ENCODE results near the gene RMDN3. TPM values are rescaled to one million over a fixed set of nuclear protein-coding genes. Genes with fewer than 3 reads are reported as not detected.

RMDN3 gene
- total and polyA plus RNA-seq, 2 donors from 2014 or later: 34.9 to 38.2 TPM

DNA sequence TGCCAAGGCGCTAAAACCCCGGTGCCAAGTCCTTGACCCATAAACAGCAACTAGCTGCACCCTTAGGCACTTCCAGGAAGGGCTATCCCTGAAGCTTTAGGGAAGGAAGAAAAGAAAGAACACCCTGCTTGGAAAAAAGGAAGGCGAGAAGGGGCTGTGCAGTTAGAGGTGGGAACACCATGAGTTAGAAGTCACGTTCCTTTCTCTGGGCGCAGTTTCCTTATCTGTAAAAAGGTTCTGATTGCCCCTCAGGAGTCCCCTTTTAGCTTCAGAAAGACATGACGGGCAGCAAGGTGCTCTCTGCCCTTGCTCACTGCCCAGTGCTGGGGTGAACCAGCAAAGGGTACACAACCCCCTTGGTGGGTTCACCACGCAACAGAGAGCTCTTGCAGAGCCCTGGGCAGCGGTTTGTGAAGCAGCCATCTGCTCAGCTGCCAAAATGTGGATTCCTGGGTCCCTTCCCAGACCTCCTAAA, 9.6 kb upstream of the RMDN3 start:
- Histone ChIP-seq H3K9me3 (ENCODE audit: control insufficient read depth in 2 of 3, insufficient read depth in 1 of 3, low read length in 3 of 3) (no peaks in the 10 kb centered on the region), H3K27me3 (ENCODE audit: control insufficient read depth, insufficient read depth, low read length) (no peaks in the 10 kb centered on the region), H3K9ac (ENCODE audit: low read length in 3 of 3) (peak overlapping the region in 2 of 3 donors; percentile 42 to 65), H3K27ac (ENCODE audit: low read depth in 2 of 2, low read length in 2 of 2) (peak overlapping the region; percentile 56 to 86), H3K4me1 (ENCODE audit: control insufficient read depth in 2 of 3, insufficient read depth in 2 of 3, low read depth in 1 of 3, low read length in 3 of 3) (peaks cover 0 to 15% (median 7%) of the 10 kb centered on the region in 3 donors), H3K36me3 (ENCODE audit: control insufficient read depth in 2 of 3, insufficient read depth in 3 of 3, low read length in 3 of 3) (no peaks in the 10 kb centered on the region), H3K4me3 (ENCODE audit: low read length in 3 of 3) (peak overlapping the region; percentile 28 to 74 (median 55))
- TF ChIP-seq, protein P1, sequence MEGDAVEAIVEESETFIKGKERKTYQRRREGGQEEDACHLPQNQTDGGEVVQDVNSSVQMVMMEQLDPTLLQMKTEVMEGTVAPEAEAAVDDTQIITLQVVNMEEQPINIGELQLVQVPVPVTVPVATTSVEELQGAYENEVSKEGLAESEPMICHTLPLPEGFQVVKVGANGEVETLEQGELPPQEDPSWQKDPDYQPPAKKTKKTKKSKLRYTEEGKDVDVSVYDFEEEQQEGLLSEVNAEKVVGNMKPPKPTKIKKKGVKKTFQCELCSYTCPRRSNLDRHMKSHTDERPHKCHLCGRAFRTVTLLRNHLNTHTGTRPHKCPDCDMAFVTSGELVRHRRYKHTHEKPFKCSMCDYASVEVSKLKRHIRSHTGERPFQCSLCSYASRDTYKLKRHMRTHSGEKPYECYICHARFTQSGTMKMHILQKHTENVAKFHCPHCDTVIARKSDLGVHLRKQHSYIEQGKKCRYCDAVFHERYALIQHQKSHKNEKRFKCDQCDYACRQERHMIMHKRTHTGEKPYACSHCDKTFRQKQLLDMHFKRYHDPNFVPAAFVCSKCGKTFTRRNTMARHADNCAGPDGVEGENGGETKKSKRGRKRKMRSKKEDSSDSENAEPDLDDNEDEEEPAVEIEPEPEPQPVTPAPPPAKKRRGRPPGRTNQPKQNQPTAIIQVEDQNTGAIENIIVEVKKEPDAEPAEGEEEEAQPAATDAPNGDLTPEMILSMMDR (IDR thresholded peaks at IDR 0.05; ENCODE audit: borderline replicate concordance, extremely low read depth, insufficient read depth): no peak
- no peak for FAIRE-seq
- peak in 1 of 5 donors; percentile 42 for DNase-seq
- intact Hi-C loops (cut with DNase I): no loop called here

DNA sequence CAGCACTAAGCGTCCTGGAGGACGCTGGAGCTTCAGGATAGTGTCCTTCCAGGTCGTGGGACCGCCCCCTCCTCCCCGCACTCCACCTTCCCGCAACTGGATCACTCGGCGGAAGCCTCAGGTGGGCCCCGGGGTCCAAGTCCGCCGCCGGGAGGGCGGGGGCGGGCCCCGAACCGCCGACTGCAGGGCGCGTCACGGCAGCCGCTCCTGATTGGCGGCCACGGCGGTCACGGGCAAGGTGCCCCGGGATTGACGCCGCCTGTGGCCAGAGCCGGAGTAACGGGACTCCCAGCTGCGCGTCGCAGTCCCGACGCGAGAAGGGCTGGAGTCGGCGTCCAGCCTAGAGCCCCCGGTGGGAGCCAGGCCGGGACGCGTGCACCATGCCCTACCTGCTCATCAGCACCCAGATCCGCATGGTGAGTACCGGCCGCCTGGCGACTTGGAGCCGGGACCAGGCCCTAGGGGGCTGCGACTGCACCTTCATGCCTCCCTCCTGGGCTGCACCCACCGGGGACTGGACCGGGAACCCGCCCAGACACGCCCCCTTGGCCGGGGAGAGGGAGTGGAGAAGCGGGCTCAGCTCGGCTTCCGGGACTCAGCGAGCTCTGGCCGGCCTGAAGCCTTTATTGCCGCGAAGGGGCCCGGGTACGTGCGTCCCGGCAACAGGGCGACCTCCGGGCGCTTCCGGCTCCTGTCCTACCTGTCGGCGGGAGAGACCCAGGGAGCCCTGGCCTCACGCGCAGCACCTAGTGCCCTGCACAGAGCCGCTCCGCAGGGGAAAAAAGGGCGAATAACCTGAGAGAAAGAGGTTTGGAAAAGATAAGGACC, 9.0 kb upstream of the RMDN3 start, which contains the start of gene GCHFR:
Gene GCHFR (plus strand): TSS at position 268 of the 828 bp plus-strand sequence. CDS start 113 bp downstream, at position 381.
- no peaks in the 10 kb centered on the region for H3K36me3 ChIP-seq (ENCODE audit: control insufficient read depth in 2 of 3, insufficient read depth in 3 of 3, low read length in 3 of 3)
- H3K9ac ChIP-seq (ENCODE audit: low read length in 3 of 3): peak within 1 kb of the TSS in 2 of 3 donors; percentile 51 to 65
- peak within 1 kb of the TSS; percentile 56 to 86 for H3K27ac ChIP-seq (ENCODE audit: low read depth in 2 of 2, low read length in 2 of 2)
- H3K9me3 ChIP-seq (ENCODE audit: control insufficient read depth in 2 of 3, insufficient read depth in 1 of 3, low read length in 3 of 3): no peaks in the 10 kb centered on the region
- FAIRE-seq (no peak), DNase-seq (peak; percentile 85 to 94 (median 89))
- H3K27me3 ChIP-seq (ENCODE audit: control insufficient read depth, insufficient read depth, low read length): no peaks in the 10 kb centered on the region
- H3K4me3 ChIP-seq (ENCODE audit: low read length in 3 of 3): peak within 1 kb of the TSS; percentile 44 to 74 (median 55)
- intact Hi-C loops (cut with DNase I): no loop called here
- H3K4me1 ChIP-seq (ENCODE audit: control insufficient read depth in 2 of 3, insufficient read depth in 2 of 3, low read depth in 1 of 3, low read length in 3 of 3): peaks cover 0 to 15% (median 7%) of the 10 kb centered on the region in 3 donors
- TF ChIP-seq, protein P1 (IDR thresholded peaks at IDR 0.05; ENCODE audit: borderline replicate concordance, extremely low read depth, insufficient read depth): no peak

DNA sequence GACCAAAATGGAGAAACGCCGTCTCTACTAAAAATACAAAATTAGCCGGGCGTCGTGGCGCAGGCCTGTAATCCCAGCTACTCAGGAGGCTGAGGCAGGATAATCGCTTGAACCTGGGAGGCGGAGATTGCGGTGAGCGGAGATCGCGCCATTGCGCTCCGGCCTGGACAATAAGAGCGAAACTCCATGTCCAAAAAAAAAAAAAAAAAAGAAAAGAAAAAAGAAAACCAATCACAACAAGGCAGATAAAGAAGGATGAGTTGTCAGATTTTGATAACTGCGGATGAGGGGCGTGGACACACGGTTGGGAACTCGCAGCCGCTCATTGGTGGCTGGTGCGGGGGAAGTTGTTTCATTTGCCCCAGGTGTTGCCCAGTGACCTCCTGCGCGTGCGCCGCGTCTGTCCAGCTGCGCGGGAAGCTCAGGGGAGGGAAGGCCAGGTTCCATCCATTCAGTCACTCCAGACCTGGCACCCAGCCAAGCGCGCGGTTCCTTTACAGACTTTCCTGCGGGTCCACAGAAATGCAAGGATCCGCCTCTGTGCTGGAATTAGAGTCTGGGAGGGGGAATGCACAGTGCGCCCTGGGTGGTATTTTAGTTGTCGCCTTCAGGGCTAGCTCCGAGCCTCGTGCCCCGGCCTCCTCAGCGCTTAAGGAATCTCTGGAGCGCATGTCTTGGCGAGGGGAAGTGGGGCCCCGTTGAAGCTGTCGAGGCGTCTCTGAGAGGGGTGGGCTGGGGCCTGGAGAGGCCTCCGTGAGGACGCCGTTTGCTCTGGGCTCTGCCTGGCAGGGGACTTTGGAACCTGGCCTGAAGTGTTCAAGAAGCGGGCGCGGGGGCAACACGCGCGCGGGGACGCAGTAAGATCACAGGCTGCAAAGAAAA, 8.1 kb upstream of the RMDN3 start:
- TF ChIP-seq, protein P1 (IDR thresholded peaks at IDR 0.05; ENCODE audit: borderline replicate concordance, extremely low read depth, insufficient read depth): no peak
- Histone ChIP-seq H3K4me3 (ENCODE audit: low read length in 3 of 3) (peak overlapping the region; percentile 4 to 64 (median 55)), H3K27ac (ENCODE audit: low read depth in 2 of 2, low read length in 2 of 2) (peak overlapping the region; percentile 56 to 86), H3K4me1 (ENCODE audit: control insufficient read depth in 2 of 3, insufficient read depth in 2 of 3, low read depth in 1 of 3, low read length in 3 of 3) (peaks cover 0 to 12% (median 7%) of the 10 kb centered on the region in 3 donors), H3K9me3 (ENCODE audit: control insufficient read depth in 2 of 3, insufficient read depth in 1 of 3, low read length in 3 of 3) (no peaks in the 10 kb centered on the region), H3K36me3 (ENCODE audit: control insufficient read depth in 2 of 3, insufficient read depth in 3 of 3, low read length in 3 of 3) (no peaks in the 10 kb centered on the region), H3K9ac (ENCODE audit: low read length in 3 of 3) (peak overlapping the region in 1 of 3 donors; percentile 51), H3K27me3 (ENCODE audit: control insufficient read depth, insufficient read depth, low read length) (no peaks in the 10 kb centered on the region)
- intact Hi-C loops (cut with DNase I): no loop called here
- DNase-seq (peak; percentile 83 to 92 (median 89)), FAIRE-seq (no peak)

Data from kidney (tissue), 14 donors.